ENCODE results near the gene DIAPH3.
A peak's percentile ranks its signal among the peaks of the same experiment; 100 is the strongest.

The DIAPH3 gene

GRCh38 chr13:60155978-60156377 lies 7.8 kb downstream of the DIAPH3 start:
- peaks cover 4% of the 10 kb centered on the region; the same call in 1 of the 2 replicates for H3K36me3 ChIP-seq (ENCODE audit: insufficient read depth, low read length)
- H2AFZ ChIP-seq (ENCODE audit: low read length): no peak overlapping the region
- peak overlapping the region; percentile 35 for H3K4me2 ChIP-seq (ENCODE audit: low read depth, low read length, poor library complexity, severe bottlenecking)
- H3K27me3 ChIP-seq (ENCODE audit: insufficient read depth, low read length, poor library complexity, severe bottlenecking): no peaks in the 10 kb centered on the region
- no peak for TF ChIP-seq EZH2phosphoT487 (IDR thresholded peaks at IDR 0.05; ENCODE audit: borderline replicate concordance)
- no peak; the same call in 1 of the 2 replicates for TF ChIP-seq CTCF (conservative IDR thresholded peaks at IDR 0.05; ENCODE audit: low read length)
- no peaks in the 10 kb centered on the region; the same call in 1 of the 2 replicates for H3K9me3 ChIP-seq (ENCODE audit: insufficient read depth, low read depth, low read length)
- H3K9me2 ChIP-seq (replicated peaks; ENCODE audit: low read depth, low read length): no peaks in the 10 kb centered on the region
- H3K79me2 ChIP-seq (ENCODE audit: insufficient read depth, low read length): peaks cover 90% of the 10 kb centered on the region
- no peak overlapping the region for H3K9ac ChIP-seq (ENCODE audit: low read depth, low read length, poor library complexity, severe bottlenecking)
- H3K4me1 ChIP-seq (ENCODE audit: insufficient read depth, low read length, poor library complexity, severe bottlenecking): peaks cover 30% of the 10 kb centered on the region
- no peaks in the 10 kb centered on the region for H4K20me1 ChIP-seq (ENCODE audit: insufficient read depth, low read length, poor library complexity, severe bottlenecking)
- no peak overlapping the region for H3K4me3 ChIP-seq (ENCODE audit: low read length, poor library complexity, severe bottlenecking)
- no peaks in the 10 kb centered on the region for H3F3A ChIP-seq (ENCODE audit: low read depth)

GRCh38 chr13:60152904-60153303 lies 10.8 kb downstream of the DIAPH3 start:
- Histone ChIP-seq H2AFZ (ENCODE audit: low read length) (no peak overlapping the region), H3F3A (ENCODE audit: low read depth) (no peaks in the 10 kb centered on the region), H3K36me3 (ENCODE audit: insufficient read depth, low read length) (peaks cover 4% of the 10 kb centered on the region; the same call in 1 of the 2 replicates), H3K9me2 (replicated peaks; ENCODE audit: low read depth, low read length) (no peaks in the 10 kb centered on the region), H4K20me1 (ENCODE audit: insufficient read depth, low read length, poor library complexity, severe bottlenecking) (no peaks in the 10 kb centered on the region), H3K4me2 (ENCODE audit: low read depth, low read length, poor library complexity, severe bottlenecking) (peak overlapping the region; percentile 26), H3K9ac (ENCODE audit: low read depth, low read length, poor library complexity, severe bottlenecking) (no peak overlapping the region), H3K4me1 (ENCODE audit: insufficient read depth, low read length, poor library complexity, severe bottlenecking) (peaks cover 18% of the 10 kb centered on the region), H3K27me3 (ENCODE audit: insufficient read depth, low read length, poor library complexity, severe bottlenecking) (no peaks in the 10 kb centered on the region), H3K4me3 (ENCODE audit: low read length, poor library complexity, severe bottlenecking) (peak overlapping the region; percentile 26), H3K79me2 (ENCODE audit: insufficient read depth, low read length) (peaks cover 88% of the 10 kb centered on the region), H3K9me3 (ENCODE audit: insufficient read depth, low read depth, low read length) (no peaks in the 10 kb centered on the region; the same call in 1 of the 2 replicates)
- no peak for TF ChIP-seq EZH2phosphoT487 (IDR thresholded peaks at IDR 0.05; ENCODE audit: borderline replicate concordance)
- TF ChIP-seq CTCF (conservative IDR thresholded peaks at IDR 0.05; ENCODE audit: low read length): no peak

GRCh38 chr13:60152114-60152513 lies 11.6 kb downstream of the DIAPH3 start:
- Histone ChIP-seq H3K4me3 (ENCODE audit: low read length, poor library complexity, severe bottlenecking) (no peak overlapping the region), H3K4me2 (ENCODE audit: low read depth, low read length, poor library complexity, severe bottlenecking) (peak overlapping the region; percentile 14), H3K9me3 (ENCODE audit: insufficient read depth, low read depth, low read length) (no peaks in the 10 kb centered on the region), H3K79me2 (ENCODE audit: insufficient read depth, low read length) (peaks cover 88% of the 10 kb centered on the region), H2AFZ (ENCODE audit: low read length) (no peak overlapping the region), H3K36me3 (ENCODE audit: insufficient read depth, low read length) (no peaks in the 10 kb centered on the region), H3K27me3 (ENCODE audit: insufficient read depth, low read length, poor library complexity, severe bottlenecking) (no peaks in the 10 kb centered on the region), H3K9ac (ENCODE audit: low read depth, low read length, poor library complexity, severe bottlenecking) (no peak overlapping the region), H3F3A (ENCODE audit: low read depth) (no peaks in the 10 kb centered on the region), H3K4me1 (ENCODE audit: insufficient read depth, low read length, poor library complexity, severe bottlenecking) (peaks cover 18% of the 10 kb centered on the region), H4K20me1 (ENCODE audit: insufficient read depth, low read length, poor library complexity, severe bottlenecking) (no peaks in the 10 kb centered on the region), H3K9me2 (replicated peaks; ENCODE audit: low read depth, low read length) (no peaks in the 10 kb centered on the region)
- TF ChIP-seq CTCF (conservative IDR thresholded peaks at IDR 0.05; ENCODE audit: low read length): no peak
- no peak for TF ChIP-seq EZH2phosphoT487 (IDR thresholded peaks at IDR 0.05; ENCODE audit: borderline replicate concordance)
